A673 (cell line): Measurements from ENCODE around the gene ACER1. TPM values are rescaled to one million over a fixed set of nuclear protein-coding genes. Genes with fewer than 3 reads are reported as not detected.

Source experiments
- BruUV-seq: library from RNA; stranded (reverse); fragments of 400-500 nt; replicated peaks from 2 replicates; lab custom pipeline; 2021; lab: Mats Ljungman, UMichigan
- CTCF ChIA-PET: fragments of 300-600 bp; sonication (Branson Sonifier 250); formaldehyde crosslinking; loops from one replicate; lab custom pipeline; 2022; ENCODE audit warnings: antibody characterized with exemption; lab: Charles Lee
- POLR2A ChIA-PET: fragments of 300-600 bp; sonication (Branson Sonifier 250); formaldehyde crosslinking; loops from one replicate; lab custom pipeline; 2022; ENCODE audit warnings: antibody characterized with exemption; ENCODE audit not compliant: low non-redundant PET; lab: Charles Lee
- DNase-seq: peaks from one replicate; pipeline ENCODE4 v3.0.0-alpha.2; 2015; ENCODE audit warnings: low spot score
- H3K27ac ChIP-seq: fragments of 200-600 bp; sonication (generic); 2 replicates; pipeline ENCODE4 v1.5.1; 2016; ENCODE audit warnings: mixed run types, low read depth, mild to moderate bottlenecking, mixed read lengths, antibody characterized with exemption, low read length; ENCODE audit not compliant: poor library complexity, severe bottlenecking
- H3K27me3 ChIP-seq: fragments of 200-600 bp; sonication (generic); replicated peaks from 2 replicates; pipeline ENCODE4 v1.6.1; 2017; ENCODE audit warnings: mixed run types, low read depth, mild to moderate bottlenecking, mixed read lengths, antibody characterized with exemption, low read length; ENCODE audit not compliant: insufficient read depth, poor library complexity
- H3K36me3 ChIP-seq: fragments of 200-600 bp; sonication (generic); 2 replicates; pipeline ENCODE4 v1.6.1; 2016; ENCODE audit warnings: mixed run types, mild to moderate bottlenecking, mixed read lengths, antibody characterized with exemption, low read length; ENCODE audit not compliant: insufficient read depth, poor library complexity, severe bottlenecking
- H3K4me1 ChIP-seq: fragments of 200-600 bp; sonication (generic); 2 replicates; pipeline ENCODE4 v1.6.1; 2017; ENCODE audit warnings: mixed run types, mild to moderate bottlenecking, mixed read lengths, antibody characterized with exemption, low read length; ENCODE audit not compliant: insufficient read depth, poor library complexity, severe bottlenecking
- H3K4me3 ChIP-seq: fragments of 200-600 bp; sonication (generic); 2 replicates; pipeline ENCODE4 v1.5.1; 2016; ENCODE audit warnings: low read depth, mixed run types, mild to moderate bottlenecking, mixed read lengths, low read length; ENCODE audit not compliant: poor library complexity, severe bottlenecking
- H3K9me3 ChIP-seq: fragments of 200-600 bp; sonication (generic); 2 replicates; pipeline ENCODE4 v1.6.1; 2016; ENCODE audit warnings: mixed run types, low read depth, mild to moderate bottlenecking, mixed read lengths, antibody characterized with exemption, low read length; ENCODE audit not compliant: poor library complexity, severe bottlenecking
- EZH2 ChIP-seq: fragments of 200-600 bp; sonication (generic); IDR thresholded peaks from 2 replicates; pipeline ENCODE4 v1.6.1; 2017; ENCODE audit warnings: borderline replicate concordance, low read depth, mild to moderate bottlenecking, mixed read lengths, antibody characterized with exemption, low read length; ENCODE audit not compliant: poor library complexity, severe bottlenecking
- intact Hi-C: fragments of 100-400 bp; cut with micrococcal nuclease; formaldehyde crosslinking; loops from one replicate; pipeline ENCODE4 v1.10.0; 2022; ENCODE audit not compliant: unreplicated experiment
- total RNA-seq: library from RNA; stranded (reverse); gene quantifications from 2 replicates; pipeline ENCODE4 v1.2.3, GENCODE V29; 2021
- TF ChIP-seq, protein P1 (sequence below): fragments of 300-800, 200-600 bp; sonication (generic); conservative IDR thresholded peaks from 2 replicates; pipeline ENCODE4 v1.5.1; 2017; ENCODE audit warnings: low read depth, mild to moderate bottlenecking, antibody characterized with exemption, low read length, moderate library complexity, mixed read lengths

The ACER1 gene
- total RNA-seq, 1 experiment from 2014 or later, result not detected

- POLR2A ChIA-PET, result no interaction called here
- Histone ChIP-seq H3K4me1 (peaks cover 10% of the 10 kb centered on the region), H3K27me3 (no peaks in the 10 kb centered on the region), H3K27ac (peak overlapping the region; percentile 22), H3K9me3 (no peaks in the 10 kb centered on the region), H3K4me3 (no peak overlapping the region), H3K36me3 (peaks cover 34% of the 10 kb centered on the region)
- peak; percentile 45 for DNase-seq
- intact Hi-C loops, result no loop called here
- CTCF ChIA-PET, result interaction anchor here (0.6 kb wide), 2 partner anchors 21 to 101 kb away, joined by 3 to 6 read pairs; no protein-coding TSS in a partner anchor
- no peak for TF ChIP-seq EZH2
- TF ChIP-seq, protein P1, sequence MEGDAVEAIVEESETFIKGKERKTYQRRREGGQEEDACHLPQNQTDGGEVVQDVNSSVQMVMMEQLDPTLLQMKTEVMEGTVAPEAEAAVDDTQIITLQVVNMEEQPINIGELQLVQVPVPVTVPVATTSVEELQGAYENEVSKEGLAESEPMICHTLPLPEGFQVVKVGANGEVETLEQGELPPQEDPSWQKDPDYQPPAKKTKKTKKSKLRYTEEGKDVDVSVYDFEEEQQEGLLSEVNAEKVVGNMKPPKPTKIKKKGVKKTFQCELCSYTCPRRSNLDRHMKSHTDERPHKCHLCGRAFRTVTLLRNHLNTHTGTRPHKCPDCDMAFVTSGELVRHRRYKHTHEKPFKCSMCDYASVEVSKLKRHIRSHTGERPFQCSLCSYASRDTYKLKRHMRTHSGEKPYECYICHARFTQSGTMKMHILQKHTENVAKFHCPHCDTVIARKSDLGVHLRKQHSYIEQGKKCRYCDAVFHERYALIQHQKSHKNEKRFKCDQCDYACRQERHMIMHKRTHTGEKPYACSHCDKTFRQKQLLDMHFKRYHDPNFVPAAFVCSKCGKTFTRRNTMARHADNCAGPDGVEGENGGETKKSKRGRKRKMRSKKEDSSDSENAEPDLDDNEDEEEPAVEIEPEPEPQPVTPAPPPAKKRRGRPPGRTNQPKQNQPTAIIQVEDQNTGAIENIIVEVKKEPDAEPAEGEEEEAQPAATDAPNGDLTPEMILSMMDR, result no peak
- no TSS peak for BruUV-seq
These were observed 69.5 kb downstream of the ACER1 start for GRCh38 chr19:6263735-6264444.

DNA sequence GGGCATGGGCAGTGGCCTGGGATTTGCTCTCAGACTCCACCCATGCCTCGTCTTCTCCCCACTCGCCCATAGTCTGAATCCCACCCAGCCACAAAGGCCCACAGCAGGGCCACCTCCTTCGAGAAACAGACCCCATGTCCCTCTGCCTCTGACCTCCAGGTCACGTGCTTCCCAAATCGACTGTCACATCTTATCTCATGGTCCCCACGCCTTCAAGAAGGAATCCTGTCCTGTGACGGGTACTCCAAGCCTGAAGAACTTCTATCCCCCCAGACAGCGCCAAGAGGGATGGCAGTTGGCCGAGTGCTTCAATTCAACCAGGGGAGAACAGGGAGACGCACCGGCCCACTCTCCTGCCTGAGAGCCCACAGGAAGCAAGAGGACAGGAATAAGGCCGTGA lies 70.1 kb downstream of the ACER1 start:
- no TSS peak for BruUV-seq
- CTCF ChIA-PET, result no interaction called here
- DNase-seq, result no peak
- TF ChIP-seq EZH2, result no peak
- TF ChIP-seq, protein P1, result no peak
- intact Hi-C loops, result no loop called here
- no peaks in the 10 kb centered on the region for H3K27me3 ChIP-seq
- POLR2A ChIA-PET, result no interaction called here
- no peaks in the 10 kb centered on the region for H3K9me3 ChIP-seq
- H3K36me3 ChIP-seq, result peaks cover 34% of the 10 kb centered on the region
- no peak overlapping the region for H3K27ac ChIP-seq
- H3K4me3 ChIP-seq, result no peak overlapping the region
- H3K4me1 ChIP-seq, result peaks cover 10% of the 10 kb centered on the region

GRCh38 chr19:6262519-6262918 lies 70.9 kb downstream of the ACER1 start:
- H3K27me3 ChIP-seq, result no peaks in the 10 kb centered on the region
- H3K4me1 ChIP-seq, result peaks cover 10% of the 10 kb centered on the region
- peaks cover 28% of the 10 kb centered on the region for H3K36me3 ChIP-seq
- H3K4me3 ChIP-seq, result no peak overlapping the region
- POLR2A ChIA-PET, result no interaction called here
- intact Hi-C loops, result no loop called here
- CTCF ChIA-PET, result no interaction called here
- H3K27ac ChIP-seq, result no peak overlapping the region
- TF ChIP-seq, protein P1, result no peak
- no peak for TF ChIP-seq EZH2
- no peak for DNase-seq
- no TSS peak for BruUV-seq
- no peaks in the 10 kb centered on the region for H3K9me3 ChIP-seq
